Epithelial cell of esophagus (primary cell): Measurements from ENCODE around the gene B3GNT3.

Experiments
- DNase-seq: peaks from one replicate; pipeline ENCODE4 v3.0.0; 2010; ENCODE audit warnings: low read depth
- H3K4me3 ChIP-seq: 2 replicates; pipeline ENCODE4 v1.5.1; 2011; ENCODE audit warnings: mild to moderate bottlenecking, low read length, control low read depth
- CTCF ChIP-seq: IDR thresholded peaks from 2 replicates; pipeline ENCODE4 v1.5.1; 2011; ENCODE audit warnings: low read depth, mild to moderate bottlenecking, low read length, control low read depth, inconsistent platforms; ENCODE audit not compliant: insufficient read depth; ENCODE audit errors: missing control alignments

B3GNT3 gene

GRCh38 chr19:17803264-17803896, 8.4 kb downstream of the B3GNT3 start:
- no peak for DNase-seq
- no peak for TF ChIP-seq CTCF
- no peak overlapping the region for H3K4me3 ChIP-seq

GRCh38 chr19:17805427-17805826, 10.5 kb downstream of the B3GNT3 start:
- H3K4me3 ChIP-seq = no peak overlapping the region
- no peak for DNase-seq
- no peak for TF ChIP-seq CTCF

DNA sequence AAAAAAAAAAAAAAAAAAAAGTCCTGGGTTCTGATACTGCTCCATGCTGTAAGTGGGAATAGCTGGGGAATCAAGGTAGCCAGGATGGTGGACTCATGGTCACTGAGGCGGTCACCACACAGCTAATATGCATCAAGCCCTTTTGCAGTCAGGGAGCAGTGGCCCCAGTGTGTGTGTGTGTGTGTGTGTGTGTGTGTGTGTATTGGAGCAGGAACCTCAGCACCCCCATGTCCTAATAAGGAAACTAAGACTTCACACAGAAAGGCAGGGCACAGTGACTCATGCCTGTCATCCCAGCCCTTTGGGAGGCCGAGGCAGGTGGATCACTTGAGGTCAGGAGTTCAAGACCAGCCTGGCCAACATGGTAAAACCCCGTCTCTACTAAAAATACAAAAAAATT, 12.0 kb downstream of the B3GNT3 start:
- no peak for TF ChIP-seq CTCF
- no peak overlapping the region for H3K4me3 ChIP-seq
- no peak for DNase-seq

DNA sequence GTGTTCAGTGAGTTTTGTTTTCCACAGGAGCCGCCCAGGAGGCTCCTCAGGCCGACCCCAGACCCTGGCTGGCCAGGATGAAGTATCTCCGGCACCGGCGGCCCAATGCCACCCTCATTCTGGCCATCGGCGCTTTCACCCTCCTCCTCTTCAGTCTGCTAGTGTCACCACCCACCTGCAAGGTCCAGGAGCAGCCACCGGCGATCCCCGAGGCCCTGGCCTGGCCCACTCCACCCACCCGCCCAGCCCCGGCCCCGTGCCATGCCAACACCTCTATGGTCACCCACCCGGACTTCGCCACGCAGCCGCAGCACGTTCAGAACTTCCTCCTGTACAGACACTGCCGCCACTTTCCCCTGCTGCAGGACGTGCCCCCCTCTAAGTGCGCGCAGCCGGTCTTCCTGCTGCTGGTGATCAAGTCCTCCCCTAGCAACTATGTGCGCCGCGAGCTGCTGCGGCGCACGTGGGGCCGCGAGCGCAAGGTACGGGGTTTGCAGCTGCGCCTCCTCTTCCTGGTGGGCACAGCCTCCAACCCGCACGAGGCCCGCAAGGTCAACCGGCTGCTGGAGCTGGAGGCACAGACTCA, 12.9 kb downstream of the B3GNT3 start:
- no peak overlapping the region for H3K4me3 ChIP-seq
- no peak for DNase-seq
- TF ChIP-seq CTCF = no peak

- no peak for TF ChIP-seq CTCF
- no peak for DNase-seq
- H3K4me3 ChIP-seq = no peak overlapping the region
Measured at GRCh38 chr19:17811103-17811502, 16.2 kb downstream of the B3GNT3 start.

DNA sequence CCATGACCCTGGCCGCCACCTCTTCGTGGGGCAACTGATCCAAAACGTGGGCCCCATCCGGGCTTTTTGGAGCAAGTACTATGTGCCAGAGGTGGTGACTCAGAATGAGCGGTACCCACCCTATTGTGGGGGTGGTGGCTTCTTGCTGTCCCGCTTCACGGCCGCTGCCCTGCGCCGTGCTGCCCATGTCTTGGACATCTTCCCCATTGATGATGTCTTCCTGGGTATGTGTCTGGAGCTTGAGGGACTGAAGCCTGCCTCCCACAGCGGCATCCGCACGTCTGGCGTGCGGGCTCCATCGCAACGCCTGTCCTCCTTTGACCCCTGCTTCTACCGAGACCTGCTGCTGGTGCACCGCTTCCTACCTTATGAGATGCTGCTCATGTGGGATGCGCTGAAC, 16.7 kb downstream of the B3GNT3 start:
- H3K4me3 ChIP-seq = no peak overlapping the region
- no peak for TF ChIP-seq CTCF
- no peak for DNase-seq

DNA sequence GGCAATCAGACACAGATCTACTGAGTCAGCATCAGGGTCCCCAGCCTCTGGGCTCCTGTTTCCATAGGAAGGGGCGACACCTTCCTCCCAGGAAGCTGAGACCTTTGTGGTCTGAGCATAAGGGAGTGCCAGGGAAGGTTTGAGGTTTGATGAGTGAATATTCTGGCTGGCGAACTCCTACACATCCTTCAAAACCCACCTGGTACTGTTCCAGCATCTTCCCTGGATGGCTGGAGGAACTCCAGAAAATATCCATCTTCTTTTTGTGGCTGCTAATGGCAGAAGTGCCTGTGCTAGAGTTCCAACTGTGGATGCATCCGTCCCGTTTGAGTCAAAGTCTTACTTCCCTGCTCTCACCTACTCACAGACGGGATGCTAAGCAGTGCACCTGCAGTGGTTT, 17.2 kb downstream of the B3GNT3 start:
- no peak overlapping the region for H3K4me3 ChIP-seq
- no peak for TF ChIP-seq CTCF
- DNase-seq = no peak
